Nephron progenitor cell (in vitro differentiated cells): ENCODE data around the gene PPM1A.

Experiments used
- DNase-seq: peaks from one replicate; pipeline ENCODE4 v3.0.0; 2021
- H3K27ac Mint-ChIP-seq: 2 replicates; pipeline ENCODE4 v1.8.0; 2021; ENCODE audit warnings: mild to moderate bottlenecking, moderate library complexity, mixed read lengths
- H3K27me3 Mint-ChIP-seq: 2 replicates; pipeline ENCODE4 v1.8.0; 2021; ENCODE audit warnings: mild to moderate bottlenecking, low read depth, mixed read lengths; ENCODE audit not compliant: poor library complexity
- H3K36me3 Mint-ChIP-seq: 2 replicates; pipeline ENCODE4 v1.8.0; 2021; ENCODE audit warnings: low read depth, mixed read lengths
- H3K4me1 Mint-ChIP-seq: 2 replicates; pipeline ENCODE4 v1.8.0; 2021; ENCODE audit warnings: mixed read lengths
- H3K4me3 Mint-ChIP-seq: 2 replicates; pipeline ENCODE4 v1.8.0; 2021; ENCODE audit warnings: mild to moderate bottlenecking, moderate library complexity, mixed read lengths
- H3K9me3 Mint-ChIP-seq: 2 replicates; pipeline ENCODE4 v1.8.0; 2021; ENCODE audit warnings: mild to moderate bottlenecking, moderate library complexity, mixed read lengths
- CTCF ChIP-seq: fragments of 200-600 bp; sonication (generic); IDR thresholded peaks from 2 replicates; pipeline ENCODE4 v1.5.0; 2021; ENCODE audit warnings: antibody characterized with exemption

PPM1A gene

GRCh38 chr14:60248697-60249318 lies at the start of gene PPM1A:
Gene PPM1A, plus strand, starts transcription at chr14:60249221. Its CDS starts 33,483 bp downstream, at chr14:60282704.
- Mint-ChIP-seq H3K4me1 (peaks cover 48% of the 10 kb centered on the region), H3K36me3 (peaks cover 11% of the 10 kb centered on the region), H3K27me3 (peaks cover 2% of the 10 kb centered on the region), H3K9me3 (no peaks in the 10 kb centered on the region), H3K4me3 (peak within 1 kb of the TSS; percentile 96), H3K27ac (peak within 1 kb of the TSS; percentile 100)
- no peak for TF ChIP-seq CTCF
- peak; percentile 97 for DNase-seq

DNA sequence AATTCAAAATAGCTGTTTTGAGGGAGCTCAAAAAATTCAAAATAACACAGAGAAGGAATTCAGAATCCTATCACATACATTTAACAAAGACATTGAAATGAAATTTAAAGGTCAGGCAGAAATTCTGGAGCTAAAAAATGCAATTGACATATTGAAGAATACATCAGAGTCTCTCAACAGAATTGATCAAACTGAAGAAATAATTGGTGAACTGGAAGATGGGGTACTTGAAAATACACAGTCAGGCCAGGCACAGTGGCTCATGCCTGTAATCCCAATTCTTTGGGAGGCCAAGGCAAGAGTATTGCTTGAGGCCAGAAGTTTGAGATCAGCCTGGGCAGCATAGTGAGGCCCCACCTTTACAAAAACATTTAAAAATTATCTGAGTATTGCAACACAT lies 49.7 kb upstream of the PPM1A start:
- Mint-ChIP-seq H3K27ac (no peak overlapping the region), H3K27me3 (peaks cover 4% of the 10 kb centered on the region), H3K4me1 (peaks cover 15% of the 10 kb centered on the region), H3K36me3 (peaks cover 10% of the 10 kb centered on the region), H3K9me3 (peaks cover 35% of the 10 kb centered on the region), H3K4me3 (no peak overlapping the region)
- no peak for TF ChIP-seq CTCF
- no peak for DNase-seq

DNA sequence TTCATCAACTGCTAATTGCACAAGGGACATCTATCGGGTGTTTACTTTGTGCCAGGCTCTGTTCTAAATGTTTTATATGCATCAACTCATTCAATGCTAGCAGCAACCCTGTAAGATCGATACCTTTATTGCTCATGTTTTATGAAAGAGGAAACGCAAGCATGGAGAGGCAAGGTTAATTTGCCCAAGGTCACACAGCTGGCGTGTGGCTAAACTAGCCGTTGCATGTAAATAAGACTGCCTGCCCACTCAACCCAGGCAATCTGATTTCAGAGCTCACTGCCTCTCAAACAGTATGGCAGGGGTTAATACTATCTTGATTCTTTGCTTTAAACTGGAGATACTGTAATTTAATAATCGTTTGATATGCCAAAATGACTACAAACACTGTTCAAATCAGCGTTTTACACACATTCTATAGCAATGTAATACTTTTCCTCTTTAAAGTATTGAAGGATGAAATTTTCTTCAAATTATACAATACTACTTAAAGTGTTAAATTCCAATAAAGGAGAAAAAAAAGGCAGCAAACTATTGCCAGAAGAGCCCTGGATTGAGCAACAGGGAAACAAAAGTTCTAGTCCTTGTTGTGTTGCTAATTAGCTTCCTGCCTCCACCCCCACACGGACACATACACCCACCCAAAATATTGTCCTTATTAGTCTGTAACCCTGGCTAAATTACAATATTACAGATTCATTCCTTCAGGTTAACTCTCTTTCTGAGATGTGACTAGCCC lies 44.7 kb upstream of the PPM1A start:
- no peak for DNase-seq
- Mint-ChIP-seq H3K36me3 (no peaks in the 10 kb centered on the region), H3K27ac (no peak overlapping the region), H3K27me3 (peaks cover 6% of the 10 kb centered on the region), H3K9me3 (peaks cover 23% of the 10 kb centered on the region), H3K4me1 (peaks cover 13% of the 10 kb centered on the region), H3K4me3 (no peak overlapping the region)
- TF ChIP-seq CTCF = no peak

DNA sequence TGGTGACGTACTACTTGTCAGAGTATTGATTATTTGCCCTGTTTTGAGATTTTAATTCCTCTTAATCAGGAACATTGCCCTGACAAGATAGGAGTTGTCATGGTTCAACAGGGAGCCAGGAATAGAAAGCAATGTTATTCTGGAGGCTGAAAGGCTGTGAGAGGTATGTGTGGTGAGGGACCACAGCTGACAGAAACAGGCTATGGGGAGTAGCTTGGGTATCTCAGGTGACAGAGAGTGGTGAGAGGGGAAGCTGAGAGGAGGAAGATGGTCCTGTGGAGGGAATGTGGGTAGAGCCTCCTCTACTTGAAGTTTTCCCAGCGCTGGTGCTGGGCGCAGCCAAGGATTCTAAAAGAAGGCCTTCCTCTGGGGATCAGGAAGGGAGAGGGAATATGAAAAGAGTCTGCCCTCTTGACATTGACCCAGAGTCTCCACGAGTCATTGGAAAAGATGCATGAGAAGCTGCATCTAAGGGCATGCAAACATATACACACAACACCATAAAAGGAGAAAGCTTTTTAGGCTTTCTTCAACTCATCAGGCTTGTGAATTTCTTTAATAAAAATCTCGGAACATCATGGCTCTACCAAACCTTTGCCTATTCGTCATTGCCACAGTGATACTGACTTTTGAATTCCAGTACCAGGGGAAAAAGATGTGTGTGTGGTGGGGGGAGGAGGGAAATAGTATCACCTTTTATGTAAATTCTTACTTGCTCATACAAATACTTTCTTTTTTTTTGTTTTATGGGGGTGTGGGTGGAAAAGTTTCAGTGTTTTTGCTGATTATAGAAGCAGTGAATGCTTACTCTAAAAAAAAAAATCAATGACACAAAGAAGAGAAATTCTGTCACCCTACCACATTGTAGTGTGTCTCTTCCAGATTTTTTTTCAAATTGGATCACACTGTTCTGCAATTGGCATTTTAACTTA lies 43.9 kb upstream of the PPM1A start:
- H3K4me1 Mint-ChIP-seq = peaks cover 13% of the 10 kb centered on the region
- DNase-seq = no peak
- no peaks in the 10 kb centered on the region for H3K36me3 Mint-ChIP-seq
- peaks cover 7% of the 10 kb centered on the region for H3K27me3 Mint-ChIP-seq
- TF ChIP-seq CTCF = no peak
- peaks cover 15% of the 10 kb centered on the region for H3K9me3 Mint-ChIP-seq
- H3K4me3 Mint-ChIP-seq = no peak overlapping the region
- no peak overlapping the region for H3K27ac Mint-ChIP-seq

- no peak for TF ChIP-seq CTCF
- H3K4me1 Mint-ChIP-seq = peaks cover 17% of the 10 kb centered on the region
- H3K4me3 Mint-ChIP-seq = no peak overlapping the region
- peaks cover 5% of the 10 kb centered on the region for H3K9me3 Mint-ChIP-seq
- peaks cover 13% of the 10 kb centered on the region for H3K27me3 Mint-ChIP-seq
- DNase-seq = no peak
- no peaks in the 10 kb centered on the region for H3K36me3 Mint-ChIP-seq
- H3K27ac Mint-ChIP-seq = no peak overlapping the region
These were observed 42.8 kb upstream of the PPM1A start for GRCh38 chr14:60206249-60206670.
